ENCODE data around the gene MUC5B.

The MUC5B gene

DNA sequence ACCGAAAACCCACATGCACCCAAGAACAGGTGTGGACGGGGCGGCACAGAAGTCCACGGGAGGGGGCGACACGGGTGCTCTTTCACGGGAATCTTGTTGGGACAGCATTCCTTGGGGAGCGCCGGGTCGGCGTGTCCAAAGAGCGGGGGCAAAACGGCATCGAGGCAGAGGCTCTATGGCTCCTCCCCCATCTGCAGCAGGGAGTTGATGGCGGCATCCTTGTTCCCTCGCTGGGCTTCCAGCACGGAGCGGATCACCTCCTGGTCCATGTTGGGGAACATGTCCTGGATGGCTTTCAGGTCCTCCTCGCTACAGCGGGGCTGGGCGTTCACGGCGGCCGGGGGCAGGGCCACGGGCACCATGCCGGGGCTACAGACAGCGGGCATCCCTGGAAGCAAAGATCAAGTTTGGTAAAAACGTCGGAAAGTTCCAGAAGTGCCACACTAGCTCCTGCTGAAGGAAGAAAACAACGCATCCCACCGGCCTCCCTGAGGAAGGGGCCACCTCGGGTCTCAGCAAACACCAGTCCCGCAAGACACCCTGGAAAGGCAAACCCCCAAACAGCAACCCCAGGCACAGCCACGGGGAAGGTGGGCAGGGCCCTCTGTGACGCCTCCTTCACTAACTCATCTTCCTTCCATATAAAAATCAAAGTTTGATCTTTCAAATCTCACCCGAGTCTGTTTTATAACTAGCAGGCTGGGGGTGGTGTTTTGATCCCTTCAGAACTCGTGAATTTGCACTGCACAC lies 54.2 kb downstream of the MUC5B start:
- no peak overlapping the region for H3K4me3 ChIP-seq (ENCODE audit: low read depth, low read length)
- DNase-seq (ENCODE audit: low read depth, low spot score): no peak
- in situ Hi-C loops (cut with HindIII; ENCODE audit: low sequenced_read_pairs): no loop called here
- TF ChIP-seq, protein P1, sequence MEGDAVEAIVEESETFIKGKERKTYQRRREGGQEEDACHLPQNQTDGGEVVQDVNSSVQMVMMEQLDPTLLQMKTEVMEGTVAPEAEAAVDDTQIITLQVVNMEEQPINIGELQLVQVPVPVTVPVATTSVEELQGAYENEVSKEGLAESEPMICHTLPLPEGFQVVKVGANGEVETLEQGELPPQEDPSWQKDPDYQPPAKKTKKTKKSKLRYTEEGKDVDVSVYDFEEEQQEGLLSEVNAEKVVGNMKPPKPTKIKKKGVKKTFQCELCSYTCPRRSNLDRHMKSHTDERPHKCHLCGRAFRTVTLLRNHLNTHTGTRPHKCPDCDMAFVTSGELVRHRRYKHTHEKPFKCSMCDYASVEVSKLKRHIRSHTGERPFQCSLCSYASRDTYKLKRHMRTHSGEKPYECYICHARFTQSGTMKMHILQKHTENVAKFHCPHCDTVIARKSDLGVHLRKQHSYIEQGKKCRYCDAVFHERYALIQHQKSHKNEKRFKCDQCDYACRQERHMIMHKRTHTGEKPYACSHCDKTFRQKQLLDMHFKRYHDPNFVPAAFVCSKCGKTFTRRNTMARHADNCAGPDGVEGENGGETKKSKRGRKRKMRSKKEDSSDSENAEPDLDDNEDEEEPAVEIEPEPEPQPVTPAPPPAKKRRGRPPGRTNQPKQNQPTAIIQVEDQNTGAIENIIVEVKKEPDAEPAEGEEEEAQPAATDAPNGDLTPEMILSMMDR (IDR thresholded peaks at IDR 0.05; ENCODE audit: low read depth, low read length): no peak

DNA sequence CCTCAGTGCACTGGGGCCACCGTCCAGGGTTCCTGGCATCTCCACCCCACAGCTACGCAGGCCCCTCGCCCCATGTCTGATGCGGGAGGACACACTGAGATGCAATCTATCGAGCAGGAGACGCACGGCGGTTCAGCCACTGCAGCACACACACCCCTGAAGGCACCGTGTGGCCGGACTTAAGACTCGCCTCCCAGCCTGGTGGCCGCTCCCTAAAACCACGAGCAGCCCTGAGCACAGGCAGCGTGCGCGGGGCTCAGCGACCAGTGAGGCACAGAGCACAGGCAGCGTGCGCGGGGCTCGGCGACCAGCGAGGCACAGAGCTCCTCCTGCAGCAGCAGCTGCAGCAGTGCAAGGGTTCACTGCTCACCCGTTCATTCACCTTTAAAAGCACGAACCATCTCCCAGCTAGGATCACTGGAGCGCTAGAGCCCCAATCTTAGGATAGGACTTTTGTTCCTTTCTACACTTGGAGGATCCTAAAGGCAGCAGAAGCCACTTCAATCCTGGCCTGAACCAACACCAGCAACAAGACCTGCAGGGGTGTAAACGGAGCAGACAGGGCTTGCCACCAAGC lies 55.2 kb downstream of the MUC5B start:
- in situ Hi-C loops (cut with HindIII; ENCODE audit: low sequenced_read_pairs): no loop called here
- TF ChIP-seq, protein P1 (IDR thresholded peaks at IDR 0.05; ENCODE audit: low read depth, low read length): no peak

DNA sequence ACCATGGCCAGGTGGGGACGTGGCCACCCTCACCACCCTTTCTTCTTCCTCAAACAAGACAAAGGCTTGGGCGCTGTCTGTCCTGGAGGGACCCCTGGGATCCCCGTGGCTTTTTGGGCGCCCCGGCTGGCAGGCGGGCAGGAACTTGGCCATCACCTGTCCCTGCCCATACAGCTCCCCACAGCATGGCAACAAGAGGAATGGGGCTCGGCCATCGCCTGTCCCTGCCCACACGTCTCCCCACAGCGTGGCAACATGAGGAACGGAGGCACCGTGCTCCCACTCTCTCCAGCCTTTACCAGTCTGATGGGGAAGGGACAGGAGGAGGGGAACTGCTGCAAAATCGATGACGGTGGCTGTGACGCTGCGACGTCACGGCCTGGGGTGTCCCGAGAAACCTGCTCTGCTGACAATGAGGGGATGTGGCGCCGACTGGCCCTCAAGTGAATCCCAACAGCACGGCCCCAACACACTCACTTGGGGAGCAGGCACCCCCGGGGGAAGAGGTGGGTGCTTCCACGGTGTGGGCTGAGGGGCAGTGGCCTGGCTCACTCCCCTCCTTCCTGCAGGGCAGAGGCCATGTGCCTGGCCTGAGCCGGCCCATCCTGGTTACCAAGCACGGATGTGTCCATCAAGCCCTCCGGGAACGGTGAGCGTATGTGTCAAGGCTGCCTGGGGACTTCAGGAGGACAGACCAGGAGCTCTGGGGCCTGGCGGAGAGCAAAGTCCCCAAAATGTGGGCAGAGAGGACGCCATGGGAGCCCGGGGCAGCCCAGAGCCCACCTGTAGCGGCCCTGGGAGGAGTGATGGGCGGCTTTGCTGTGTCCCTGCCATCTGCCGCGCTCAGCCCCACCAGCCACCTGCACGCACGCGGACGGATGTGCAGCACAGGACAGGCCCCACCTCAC lies 56.2 kb downstream of the MUC5B start:
- DNase-seq (ENCODE audit: low read depth, low spot score): no peak
- in situ Hi-C loops (cut with HindIII; ENCODE audit: low sequenced_read_pairs): no loop called here
- TF ChIP-seq, protein P1 (IDR thresholded peaks at IDR 0.05; ENCODE audit: low read depth, low read length): no peak
- no peak overlapping the region for H3K4me3 ChIP-seq (ENCODE audit: low read depth, low read length)

More for the DNA sequence above, 55.2 kb downstream of the MUC5B start:
- DNase-seq (ENCODE audit: low read depth, low spot score): no peak
- no peak overlapping the region for H3K4me3 ChIP-seq (ENCODE audit: low read depth, low read length)

DNA sequence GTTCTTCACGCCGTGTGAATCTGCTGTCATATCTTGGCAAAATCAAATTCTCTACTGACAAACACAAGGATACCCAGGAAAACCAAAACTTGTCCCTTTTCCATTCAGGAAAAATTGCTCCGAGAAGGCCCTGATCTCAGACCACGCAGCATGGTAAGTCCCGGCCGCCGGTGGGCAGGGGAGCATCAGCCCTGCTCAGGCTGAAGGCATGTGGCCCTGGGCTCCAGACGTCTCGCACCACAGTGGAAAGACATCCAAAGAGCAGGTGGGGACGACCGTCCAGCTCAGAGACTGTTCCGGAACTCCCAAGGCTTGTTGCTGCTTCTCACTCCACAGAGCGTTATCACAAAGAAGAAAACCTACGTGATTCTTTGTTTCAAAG lies 56.8 kb downstream of the MUC5B start:
- TF ChIP-seq, protein P1 (IDR thresholded peaks at IDR 0.05; ENCODE audit: low read depth, low read length): no peak
- in situ Hi-C loops (cut with HindIII; ENCODE audit: low sequenced_read_pairs): no loop called here
- H3K4me3 ChIP-seq (ENCODE audit: low read depth, low read length): no peak overlapping the region
- DNase-seq (ENCODE audit: low read depth, low spot score): no peak

DNA sequence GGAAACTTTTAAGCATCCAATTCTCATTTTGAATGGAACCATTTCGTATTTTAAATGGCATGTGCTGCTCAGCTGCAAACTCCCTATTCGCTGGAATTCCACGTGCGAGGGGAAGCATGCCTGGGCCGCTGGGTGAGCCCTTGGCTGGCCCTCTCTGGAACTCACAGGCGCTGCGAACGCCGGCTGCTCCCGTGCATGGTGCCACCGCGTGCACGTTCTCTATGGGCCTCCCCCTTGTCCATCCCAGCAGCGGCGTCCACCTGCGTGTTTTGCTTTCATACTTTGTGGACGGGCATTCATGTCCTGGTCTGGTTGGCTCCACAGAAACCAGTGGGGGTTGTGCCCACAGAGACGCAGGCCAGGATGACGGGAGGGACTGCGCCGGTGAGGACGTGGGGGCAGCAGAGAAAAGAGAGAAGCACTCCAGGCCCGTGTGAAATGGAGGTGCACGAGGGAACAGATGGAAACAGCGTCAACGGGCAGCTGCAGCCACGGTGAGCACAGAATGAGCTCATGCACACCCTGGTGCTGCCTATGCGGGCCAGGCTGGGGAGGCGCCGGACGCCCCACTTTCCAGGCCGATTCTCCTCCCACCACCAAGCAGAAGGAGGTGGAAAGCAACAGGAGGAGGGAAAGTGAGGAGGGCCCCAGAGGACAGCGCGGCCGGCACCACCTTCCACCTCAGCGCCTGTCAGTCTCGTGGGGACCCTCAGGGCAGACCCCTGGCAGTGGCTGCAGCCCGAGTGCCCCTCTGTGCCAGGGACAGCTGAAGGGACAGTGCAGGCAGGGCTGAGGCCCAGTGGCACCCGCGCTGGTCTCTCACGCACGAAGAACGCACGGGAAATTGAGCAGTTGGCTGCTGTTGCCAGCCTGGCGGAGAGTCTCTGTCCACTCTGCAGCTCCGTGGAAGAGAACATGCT lies 57.5 kb downstream of the MUC5B start:
- no peak overlapping the region for H3K4me3 ChIP-seq (ENCODE audit: low read depth, low read length)
- TF ChIP-seq, protein P1 (IDR thresholded peaks at IDR 0.05; ENCODE audit: low read depth, low read length): no peak
- in situ Hi-C loops (cut with HindIII; ENCODE audit: low sequenced_read_pairs): no loop called here
- no peak for DNase-seq (ENCODE audit: low read depth, low spot score)
